ENCODE measurements around the gene DIS3L2. TPM values are rescaled to one million over a fixed set of nuclear protein-coding genes. Genes with fewer than 3 reads are reported as not detected.

Gene DIS3L2
- total RNA-seq, 1 donor from 2014 or later: 14.1 TPM

- DNase-seq (ENCODE audit: low spot score) (no peak), ATAC-seq (no peak)
These were observed 10.0 kb upstream of the DIS3L2 start for GRCh38 chr2:231951452-231952035.

- DNase-seq (ENCODE audit: low spot score) (no peak), ATAC-seq (no peak)
These were observed 5.6 kb upstream of the DIS3L2 start for GRCh38 chr2:231955758-231956472.

GRCh38 chr2:231957913-231958763 lies 3.4 kb upstream of the DIS3L2 start:
- DNase-seq (ENCODE audit: low spot score): no peak
- no peak for ATAC-seq

- ATAC-seq (peak; percentile 48), DNase-seq (ENCODE audit: low spot score) (no peak)
These were observed 634 bp upstream of the DIS3L2 start for GRCh38 chr2:231960810-231961348.

GRCh38 chr2:231965102-231965501 lies 3.6 kb downstream of the DIS3L2 start:
- ATAC-seq (no peak), DNase-seq (ENCODE audit: low spot score) (no peak)

GRCh38 chr2:231966886-231967285 lies 5.4 kb downstream of the DIS3L2 start:
- no peak for DNase-seq (ENCODE audit: low spot score)
- ATAC-seq: no peak

- ATAC-seq: no peak
These were observed 7.3 kb downstream of the DIS3L2 start for GRCh38 chr2:231968820-231969219.

GRCh38 chr2:231970461-231970860 lies 8.9 kb downstream of the DIS3L2 start:
- no peak for DNase-seq (ENCODE audit: low spot score)
- no peak for ATAC-seq

More at GRCh38 chr2:231968820-231969219, 7.3 kb downstream of the DIS3L2 start:
- DNase-seq (ENCODE audit: low spot score): no peak

- ATAC-seq: peak; percentile 93
These were observed 13.5 kb downstream of the DIS3L2 start for GRCh38 chr2:231975001-231975400.

GRCh38 chr2:231977430-231977829 lies 15.9 kb downstream of the DIS3L2 start:
- ATAC-seq: no peak

More at GRCh38 chr2:231975001-231975400, 13.5 kb downstream of the DIS3L2 start:
- DNase-seq (ENCODE audit: low spot score): no peak

GRCh38 chr2:231984992-231985391 lies 23.5 kb downstream of the DIS3L2 start:
- ATAC-seq: no peak
- DNase-seq (ENCODE audit: low spot score): no peak

More at GRCh38 chr2:231977430-231977829, 15.9 kb downstream of the DIS3L2 start:
- DNase-seq (ENCODE audit: low spot score): no peak

GRCh38 chr2:231985823-231986261 lies 24.3 kb downstream of the DIS3L2 start:
- no peak for DNase-seq (ENCODE audit: low spot score)
- no peak for ATAC-seq

GRCh38 chr2:231987124-231987727 lies 25.7 kb downstream of the DIS3L2 start:
- no peak for DNase-seq (ENCODE audit: low spot score)
- ATAC-seq: peak; percentile 76

GRCh38 chr2:231988179-231988866 lies 26.8 kb downstream of the DIS3L2 start:
- no peak for ATAC-seq

GRCh38 chr2:231991664-231992063 lies 30.2 kb downstream of the DIS3L2 start:
- ATAC-seq (no peak), DNase-seq (ENCODE audit: low spot score) (no peak)

More at GRCh38 chr2:231988179-231988866, 26.8 kb downstream of the DIS3L2 start:
- no peak for DNase-seq (ENCODE audit: low spot score)

GRCh38 chr2:231992888-231993287 lies 31.4 kb downstream of the DIS3L2 start:
- ATAC-seq: no peak
- DNase-seq (ENCODE audit: low spot score): no peak

GRCh38 chr2:231996797-231997540 lies 35.5 kb downstream of the DIS3L2 start:
- DNase-seq (ENCODE audit: low spot score) (no peak), ATAC-seq (no peak)

GRCh38 chr2:231998046-231998445 lies 36.5 kb downstream of the DIS3L2 start:
- DNase-seq (ENCODE audit: low spot score): no peak
- ATAC-seq: no peak

GRCh38 chr2:232000439-232000838 lies 38.9 kb downstream of the DIS3L2 start:
- ATAC-seq (no peak), DNase-seq (ENCODE audit: low spot score) (no peak)

Measured in left lobe of liver (tissue), 2 donors.